Measurements from ENCODE around the gene RPL27. TPM values are rescaled to one million over a fixed set of nuclear protein-coding genes. Genes with fewer than 3 reads are reported as not detected.

Gene RPL27
- total and polyA plus RNA-seq, 2 of the 13 experiments (the other 11 are each of a cell fraction or from before 2014, with no cell fraction given), result 1,585 to 5,840 TPM

DNA sequence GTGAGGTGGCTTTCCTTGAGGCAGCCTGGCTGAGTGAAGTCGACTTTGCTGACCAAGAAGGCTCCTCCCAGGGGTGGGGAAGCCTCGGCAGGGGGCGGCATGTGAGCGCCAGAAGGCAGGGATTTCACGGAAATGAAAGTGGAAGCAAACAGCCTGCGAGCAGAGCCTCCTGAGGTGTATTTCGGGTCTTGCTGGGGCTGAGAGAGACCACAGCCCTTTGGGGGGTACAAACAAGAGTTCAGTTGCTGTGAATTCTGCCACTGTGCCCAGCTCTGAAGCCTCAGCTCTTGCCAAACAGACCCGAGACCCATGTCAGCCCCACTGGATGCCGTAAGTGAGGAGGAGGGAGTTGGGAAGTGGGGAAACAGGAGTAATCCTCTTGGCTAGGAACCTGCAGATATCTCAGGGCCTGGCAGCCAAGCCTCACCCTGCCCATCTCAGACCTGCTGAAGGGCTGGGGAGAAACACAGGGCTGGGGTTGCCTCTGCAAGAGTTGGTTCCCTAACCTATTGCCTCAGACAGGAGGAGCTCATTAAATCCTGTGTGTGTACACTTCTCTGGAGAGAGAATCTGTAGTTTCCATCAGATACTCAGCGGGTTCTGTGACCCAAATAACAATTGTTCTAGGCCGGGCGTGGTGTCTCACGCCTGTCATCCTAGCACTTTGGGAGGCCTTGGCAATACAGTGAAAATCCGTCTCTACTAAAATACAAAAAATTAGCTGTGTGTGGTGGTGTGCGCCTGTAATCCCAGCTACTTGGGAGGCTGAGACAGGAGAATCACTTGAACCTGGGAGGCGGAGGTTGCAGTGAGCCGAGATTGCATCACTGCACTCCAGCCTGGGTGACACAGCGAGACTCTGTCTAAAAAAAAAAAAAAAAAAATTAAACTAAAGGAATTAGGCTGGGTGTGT is 8.7 kb downstream of the RPL27 start, which contains the start of gene IFI35 (continued):
- TF ChIP-seq KLF12 (CRISPR knock-in tag; IDR thresholded peaks at IDR 0.05; ENCODE audit: borderline replicate concordance), result no peak
- no peak for TF ChIP-seq ZNF30 (CRISPR knock-in tag; IDR thresholded peaks at IDR 0.05)
- TF ChIP-seq SALL2 (CRISPR knock-in tag; IDR thresholded peaks at IDR 0.05), result no peak; the same call in 1 of the 2 replicates
- TF ChIP-seq, protein P1, sequence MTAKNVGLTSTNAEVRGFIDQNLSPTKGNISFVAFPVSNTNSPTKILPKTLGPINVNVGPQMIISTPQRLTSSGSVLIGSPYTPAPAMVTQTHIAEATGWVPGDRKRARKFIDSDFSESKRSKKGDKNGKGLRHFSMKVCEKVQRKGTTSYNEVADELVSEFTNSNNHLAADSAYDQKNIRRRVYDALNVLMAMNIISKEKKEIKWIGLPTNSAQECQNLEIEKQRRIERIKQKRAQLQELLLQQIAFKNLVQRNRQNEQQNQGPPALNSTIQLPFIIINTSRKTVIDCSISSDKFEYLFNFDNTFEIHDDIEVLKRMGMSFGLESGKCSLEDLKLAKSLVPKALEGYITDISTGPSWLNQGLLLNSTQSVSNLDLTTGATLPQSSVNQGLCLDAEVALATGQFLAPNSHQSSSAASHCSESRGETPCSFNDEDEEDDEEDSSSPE (CRISPR knock-in tag; IDR thresholded peaks at IDR 0.05), result no peak; the same call in 1 of the 2 replicates
- TF ChIP-seq RAD51 (IDR thresholded peaks at IDR 0.05; ENCODE audit: borderline replicate concordance), result no peak
- TF ChIP-seq, protein P2, sequence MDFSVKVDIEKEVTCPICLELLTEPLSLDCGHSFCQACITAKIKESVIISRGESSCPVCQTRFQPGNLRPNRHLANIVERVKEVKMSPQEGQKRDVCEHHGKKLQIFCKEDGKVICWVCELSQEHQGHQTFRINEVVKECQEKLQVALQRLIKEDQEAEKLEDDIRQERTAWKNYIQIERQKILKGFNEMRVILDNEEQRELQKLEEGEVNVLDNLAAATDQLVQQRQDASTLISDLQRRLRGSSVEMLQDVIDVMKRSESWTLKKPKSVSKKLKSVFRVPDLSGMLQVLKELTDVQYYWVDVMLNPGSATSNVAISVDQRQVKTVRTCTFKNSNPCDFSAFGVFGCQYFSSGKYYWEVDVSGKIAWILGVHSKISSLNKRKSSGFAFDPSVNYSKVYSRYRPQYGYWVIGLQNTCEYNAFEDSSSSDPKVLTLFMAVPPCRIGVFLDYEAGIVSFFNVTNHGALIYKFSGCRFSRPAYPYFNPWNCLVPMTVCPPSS (IDR thresholded peaks at IDR 0.05), result no peak
- TF ChIP-seq, protein P3, sequence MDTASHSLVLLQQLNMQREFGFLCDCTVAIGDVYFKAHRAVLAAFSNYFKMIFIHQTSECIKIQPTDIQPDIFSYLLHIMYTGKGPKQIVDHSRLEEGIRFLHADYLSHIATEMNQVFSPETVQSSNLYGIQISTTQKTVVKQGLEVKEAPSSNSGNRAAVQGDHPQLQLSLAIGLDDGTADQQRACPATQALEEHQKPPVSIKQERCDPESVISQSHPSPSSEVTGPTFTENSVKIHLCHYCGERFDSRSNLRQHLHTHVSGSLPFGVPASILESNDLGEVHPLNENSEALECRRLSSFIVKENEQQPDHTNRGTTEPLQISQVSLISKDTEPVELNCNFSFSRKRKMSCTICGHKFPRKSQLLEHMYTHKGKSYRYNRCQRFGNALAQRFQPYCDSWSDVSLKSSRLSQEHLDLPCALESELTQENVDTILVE (CRISPR knock-in tag; IDR thresholded peaks at IDR 0.05), result peak; percentile 51; the same call in 1 of the 2 replicates
- TF ChIP-seq ZNF891 (CRISPR knock-in tag; IDR thresholded peaks at IDR 0.05), result peak; percentile 50; the same call in 1 of the 2 replicates
- TF ChIP-seq MBD4 (IDR thresholded peaks at IDR 0.05; ENCODE audit: borderline replicate concordance, low read length), result no peak
- TF ChIP-seq FOXC1 (CRISPR knock-in tag; IDR thresholded peaks at IDR 0.05; ENCODE audit: borderline replicate concordance), result no peak
- no peak for TF ChIP-seq KLF9 (CRISPR knock-in tag; IDR thresholded peaks at IDR 0.05; ENCODE audit: low read depth)
- peak; percentile 14; the same call in 1 of the 2 replicates for TF ChIP-seq ZNF205 (CRISPR knock-in tag; IDR thresholded peaks at IDR 0.05)
- no peak for TF ChIP-seq HOXA9 (CRISPR knock-in tag; IDR thresholded peaks at IDR 0.05; ENCODE audit: borderline replicate concordance)
- no peak for TF ChIP-seq CBFB (CRISPR knock-in tag; IDR thresholded peaks at IDR 0.05)
- no peak for TF ChIP-seq ZC3H4 (CRISPR knock-in tag; IDR thresholded peaks at IDR 0.05; ENCODE audit: borderline replicate concordance)
- TF ChIP-seq, protein P4, sequence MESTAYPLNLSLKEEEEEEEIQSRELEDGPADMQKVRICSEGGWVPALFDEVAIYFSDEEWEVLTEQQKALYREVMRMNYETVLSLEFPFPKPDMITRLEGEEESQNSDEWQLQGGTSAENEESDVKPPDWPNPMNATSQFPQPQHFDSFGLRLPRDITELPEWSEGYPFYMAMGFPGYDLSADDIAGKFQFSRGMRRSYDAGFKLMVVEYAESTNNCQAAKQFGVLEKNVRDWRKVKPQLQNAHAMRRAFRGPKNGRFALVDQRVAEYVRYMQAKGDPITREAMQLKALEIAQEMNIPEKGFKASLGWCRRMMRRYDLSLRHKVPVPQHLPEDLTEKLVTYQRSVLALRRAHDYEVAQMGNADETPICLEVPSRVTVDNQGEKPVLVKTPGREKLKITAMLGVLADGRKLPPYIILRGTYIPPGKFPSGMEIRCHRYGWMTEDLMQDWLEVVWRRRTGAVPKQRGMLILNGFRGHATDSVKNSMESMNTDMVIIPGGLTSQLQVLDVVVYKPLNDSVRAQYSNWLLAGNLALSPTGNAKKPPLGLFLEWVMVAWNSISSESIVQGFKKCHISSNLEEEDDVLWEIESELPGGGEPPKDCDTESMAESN (CRISPR knock-in tag; conservative IDR thresholded peaks at IDR 0.05), result 0 out of 2 replicates have a peak, but pooled peaks have one; percentile 66
- no peak for TF ChIP-seq MAZ (IDR thresholded peaks at IDR 0.05; ENCODE audit: borderline replicate concordance, low read depth, low read length)
- TF ChIP-seq MAZ (CRISPR knock-in tag; IDR thresholded peaks at IDR 0.05; ENCODE audit: low read depth), result peak; percentile 66
- TF ChIP-seq TMF1 (CRISPR knock-in tag; IDR thresholded peaks at IDR 0.05; ENCODE audit: low read depth), result no peak
- TF ChIP-seq SALL1 (CRISPR knock-in tag; IDR thresholded peaks at IDR 0.05), result peak; percentile 87
- TF ChIP-seq, protein P5, sequence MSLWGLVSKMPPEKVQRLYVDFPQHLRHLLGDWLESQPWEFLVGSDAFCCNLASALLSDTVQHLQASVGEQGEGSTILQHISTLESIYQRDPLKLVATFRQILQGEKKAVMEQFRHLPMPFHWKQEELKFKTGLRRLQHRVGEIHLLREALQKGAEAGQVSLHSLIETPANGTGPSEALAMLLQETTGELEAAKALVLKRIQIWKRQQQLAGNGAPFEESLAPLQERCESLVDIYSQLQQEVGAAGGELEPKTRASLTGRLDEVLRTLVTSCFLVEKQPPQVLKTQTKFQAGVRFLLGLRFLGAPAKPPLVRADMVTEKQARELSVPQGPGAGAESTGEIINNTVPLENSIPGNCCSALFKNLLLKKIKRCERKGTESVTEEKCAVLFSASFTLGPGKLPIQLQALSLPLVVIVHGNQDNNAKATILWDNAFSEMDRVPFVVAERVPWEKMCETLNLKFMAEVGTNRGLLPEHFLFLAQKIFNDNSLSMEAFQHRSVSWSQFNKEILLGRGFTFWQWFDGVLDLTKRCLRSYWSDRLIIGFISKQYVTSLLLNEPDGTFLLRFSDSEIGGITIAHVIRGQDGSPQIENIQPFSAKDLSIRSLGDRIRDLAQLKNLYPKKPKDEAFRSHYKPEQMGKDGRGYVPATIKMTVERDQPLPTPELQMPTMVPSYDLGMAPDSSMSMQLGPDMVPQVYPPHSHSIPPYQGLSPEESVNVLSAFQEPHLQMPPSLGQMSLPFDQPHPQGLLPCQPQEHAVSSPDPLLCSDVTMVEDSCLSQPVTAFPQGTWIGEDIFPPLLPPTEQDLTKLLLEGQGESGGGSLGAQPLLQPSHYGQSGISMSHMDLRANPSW (CRISPR knock-in tag; IDR thresholded peaks at IDR 0.05; ENCODE audit: borderline replicate concordance), result no peak
- TF ChIP-seq SMARCC2 (IDR thresholded peaks at IDR 0.05), result no peak

Measured in HepG2 (cell line).